CD4-positive, alpha-beta T cell treated with Interleukin-2 at 100 ng/mL for 4 hours (primary cell): Measurements from ENCODE around the gene FAM227B.
"Not testable (repeated sequence)": the region's sequence is repeated elsewhere in the genome, so short reads cannot be mapped to it uniquely, and the experiment has no call there.

Experiments
- DNase-seq: peaks from one replicate; pipeline ENCODE4 v3.0.0-alpha.2; 2020; ENCODE audit warnings: low spot score

FAM227B gene, protein sequence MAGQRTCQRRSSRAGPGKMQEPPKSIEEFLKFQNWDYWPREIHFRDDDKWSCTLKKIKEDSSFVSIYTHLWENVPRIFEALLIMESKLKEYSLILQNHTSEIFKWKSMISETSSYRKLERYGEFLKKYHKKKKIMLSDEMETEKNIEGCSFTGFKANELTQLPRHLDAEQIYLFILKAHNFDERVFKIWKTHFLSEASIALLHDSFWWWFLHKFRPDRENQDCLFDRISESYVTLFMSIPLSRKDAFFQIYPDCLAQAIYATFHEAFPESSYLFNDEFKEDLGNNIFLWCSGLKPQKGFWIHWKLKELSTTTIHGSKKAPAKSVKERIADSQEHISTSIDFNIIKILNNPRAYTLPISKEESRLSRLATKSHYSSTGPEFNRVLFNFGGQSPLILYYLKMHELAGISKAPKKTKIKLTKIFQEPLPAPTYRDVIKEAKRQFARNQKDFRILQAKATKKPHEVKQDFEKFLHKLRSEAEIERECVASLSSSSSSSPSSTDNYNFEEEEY

DNA sequence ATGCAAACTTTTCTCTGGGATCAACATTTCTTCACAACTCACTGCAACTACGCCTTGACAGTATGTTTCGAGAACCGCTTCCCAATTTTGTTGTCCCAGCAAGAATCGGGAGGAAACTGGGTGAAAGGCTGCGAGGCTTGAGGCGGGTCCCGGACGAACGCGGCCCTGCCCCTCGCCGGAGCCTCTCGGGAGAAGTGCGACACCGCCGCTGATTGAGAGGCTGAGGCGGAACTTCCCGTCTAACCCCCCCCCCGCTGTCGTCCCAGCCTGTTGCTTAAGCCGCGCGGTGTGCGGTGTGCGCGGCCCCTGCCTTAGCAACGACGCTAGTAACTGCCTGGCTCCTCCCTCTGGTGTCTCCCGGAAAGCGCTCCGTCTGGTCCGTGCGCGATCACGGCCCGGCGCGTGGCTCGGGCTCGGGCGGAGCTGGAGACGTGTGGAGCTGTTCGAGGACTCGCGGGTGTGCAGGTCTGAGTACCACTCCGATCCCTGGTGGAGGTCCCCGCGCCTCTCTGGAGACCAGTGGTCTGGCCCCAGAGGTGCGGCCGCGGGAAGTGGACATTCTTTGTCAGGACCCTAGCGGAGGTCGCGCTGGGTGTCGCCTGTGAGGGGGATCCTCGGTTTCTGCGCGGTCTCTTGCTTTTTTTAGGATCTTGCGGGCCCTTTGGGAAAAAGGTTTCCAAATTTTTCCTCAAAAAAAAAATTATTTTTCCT lies at the start of gene FAM227B, which contains the start of gene DTWD1:
TSS of gene FAM227B (minus strand) at position 161 of the 711 bp plus-strand sequence. CDS start 5,647 bp downstream, outside the sequence.
TSS of gene DTWD1 (plus strand) at position 391 of the 711 bp plus-strand sequence. CDS start 4,120 bp downstream, outside the sequence.
- peak; percentile 95 for DNase-seq

DNA sequence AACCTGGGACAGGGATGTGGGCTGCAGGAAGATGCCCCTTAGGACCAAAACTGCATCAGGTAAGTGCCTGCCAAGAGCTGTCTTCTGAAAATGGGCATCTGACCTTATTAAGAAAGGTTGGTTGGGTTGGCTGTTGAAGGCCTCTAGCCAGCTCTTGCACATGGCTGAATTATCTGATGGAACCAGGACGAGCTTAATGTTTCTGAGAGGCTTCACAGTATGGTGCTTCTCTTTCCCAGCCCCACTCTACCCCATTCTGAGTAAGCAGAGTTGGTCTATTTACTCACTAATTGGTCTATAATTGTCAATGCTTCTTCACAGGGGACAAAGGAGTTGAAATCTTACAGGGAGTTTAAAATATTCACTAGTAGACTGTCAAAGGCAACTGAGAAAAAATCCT lies 48.7 kb upstream of the FAM227B start:
- no peak for DNase-seq

DNA sequence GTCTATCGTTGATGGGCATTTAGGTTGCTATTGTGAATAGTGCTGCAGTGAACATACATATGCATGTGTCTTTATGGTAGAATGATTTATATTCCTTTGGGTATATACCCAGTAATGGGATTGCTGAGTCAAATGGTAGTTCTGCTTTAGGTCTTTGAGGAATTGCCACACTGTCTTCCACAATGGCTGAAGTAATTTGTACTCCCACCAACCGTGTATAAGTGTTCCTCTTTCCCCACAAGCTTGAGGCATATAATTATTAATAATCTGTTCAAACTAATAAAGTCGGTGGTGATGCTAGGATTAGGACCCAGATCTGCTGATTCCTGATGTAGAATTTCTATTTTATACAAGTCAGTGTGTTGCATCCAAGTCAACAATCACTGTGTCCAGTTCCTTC lies 45.9 kb upstream of the FAM227B start:
- not testable (repeated sequence) for DNase-seq

DNA sequence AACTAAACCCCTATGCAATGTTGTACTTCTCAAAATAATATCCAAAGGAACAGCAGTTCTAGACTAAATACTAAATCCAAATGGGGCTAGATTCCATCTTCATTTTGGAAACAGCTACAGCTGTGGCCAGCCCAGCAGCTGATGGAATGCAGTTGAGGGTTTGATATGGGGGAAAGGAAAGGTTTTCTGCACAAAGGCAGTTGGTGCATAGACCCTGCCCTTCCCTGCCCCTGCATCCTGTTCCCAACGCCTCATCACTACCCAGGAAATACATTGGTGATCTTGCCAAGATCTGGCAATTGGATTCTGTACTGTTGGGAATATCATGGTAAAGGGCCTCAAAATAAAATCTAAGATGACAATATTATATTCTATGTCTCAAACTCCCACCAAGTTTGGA lies 44.1 kb upstream of the FAM227B start:
- no peak for DNase-seq

DNA sequence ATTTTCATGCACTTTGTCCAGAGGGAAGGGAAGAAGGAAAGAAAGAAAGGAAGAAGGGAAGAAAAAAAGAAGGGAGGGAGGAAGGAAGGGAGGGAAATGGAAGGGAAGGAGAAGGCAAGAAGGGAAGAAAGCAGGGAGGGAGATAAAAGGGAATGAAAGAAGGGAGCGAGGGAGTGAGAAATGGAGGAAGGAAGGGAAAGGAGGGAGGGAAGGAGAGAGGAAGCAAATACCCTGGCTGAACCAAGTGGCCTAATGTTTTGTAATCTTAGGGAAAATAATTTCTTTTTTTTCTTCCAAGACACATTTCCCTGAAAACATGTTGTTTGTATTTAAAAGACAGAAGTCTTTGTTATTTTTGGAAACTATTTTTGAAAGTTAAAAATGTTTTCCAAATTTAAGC lies 36.1 kb upstream of the FAM227B start:
- no peak for DNase-seq

DNA sequence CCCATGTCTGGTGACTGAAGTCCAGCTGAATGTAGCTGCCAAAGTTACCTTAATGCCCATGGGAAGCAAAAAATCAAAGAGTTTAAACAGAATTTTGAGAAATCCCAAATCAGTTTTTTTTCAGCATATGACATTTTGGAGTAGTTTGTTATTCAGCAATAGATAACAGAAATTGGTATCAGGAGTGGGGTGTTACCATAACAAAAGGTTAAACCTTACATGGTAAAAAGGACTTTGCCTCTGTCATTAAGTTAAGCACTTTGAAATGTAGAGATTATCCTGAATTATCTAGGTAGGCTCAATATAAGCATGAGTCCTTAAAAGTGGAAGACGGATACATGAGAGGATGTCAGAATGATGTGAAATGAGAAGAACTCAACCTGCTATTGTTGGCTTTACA lies 32.3 kb upstream of the FAM227B start:
- no peak for DNase-seq

DNA sequence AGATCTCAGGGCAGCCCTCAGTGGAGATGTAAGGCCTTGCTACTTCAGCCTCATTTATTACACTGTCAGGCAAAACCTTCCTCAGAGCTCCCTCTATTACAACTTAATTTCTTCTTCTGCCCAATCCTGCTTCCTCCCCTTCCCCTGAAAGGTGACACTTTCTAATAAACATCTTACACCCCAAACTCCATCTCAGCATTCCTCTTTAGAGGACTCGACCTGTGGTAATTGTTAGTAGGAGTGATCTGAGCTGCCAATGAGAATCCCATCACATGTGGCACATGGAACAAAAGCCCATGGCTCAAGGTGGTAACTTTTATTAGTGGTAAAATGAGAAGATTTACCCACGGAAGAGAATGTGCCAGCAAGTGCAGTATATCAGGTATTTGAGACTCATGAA lies 30.1 kb upstream of the FAM227B start:
- no peak for DNase-seq

DNA sequence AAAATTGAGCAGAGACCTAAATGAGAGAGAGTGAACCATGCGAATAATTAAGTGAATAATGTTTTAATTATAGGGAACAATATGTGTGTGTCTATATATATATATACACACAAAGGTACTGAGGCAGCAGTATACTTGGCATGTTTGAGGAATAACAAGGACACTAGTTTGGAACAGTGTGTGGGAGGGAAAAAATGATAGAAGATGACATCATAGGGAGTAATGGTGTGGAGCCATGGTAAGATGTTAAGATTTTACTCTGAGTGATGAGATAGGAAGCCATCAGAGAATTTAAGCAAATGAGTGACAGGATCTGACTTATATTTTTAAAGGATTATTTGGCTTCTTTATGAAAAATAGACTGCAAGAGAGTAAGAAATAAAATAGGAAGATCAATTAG lies 29.4 kb upstream of the FAM227B start:
- DNase-seq: no peak

DNA sequence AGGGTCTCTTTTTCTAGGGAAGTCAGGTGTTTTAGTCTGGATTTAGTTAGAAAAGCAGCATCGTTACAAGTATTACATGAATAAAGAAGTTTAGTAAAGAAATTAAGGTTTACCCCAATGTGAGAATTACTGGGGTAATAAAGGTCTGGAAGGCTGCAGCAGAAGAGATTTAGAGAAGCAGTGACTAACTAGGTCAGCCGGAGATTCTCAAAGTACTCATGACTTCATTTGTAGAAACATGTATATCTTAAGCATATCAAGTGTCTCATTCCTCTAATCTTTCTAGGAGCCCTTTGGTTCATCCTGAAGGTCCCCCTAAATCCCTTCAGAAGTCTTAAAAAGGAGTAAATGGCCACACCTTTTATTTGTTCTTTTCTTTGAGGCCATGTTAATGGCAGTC lies 26.3 kb upstream of the FAM227B start:
- DNase-seq: no peak

DNA sequence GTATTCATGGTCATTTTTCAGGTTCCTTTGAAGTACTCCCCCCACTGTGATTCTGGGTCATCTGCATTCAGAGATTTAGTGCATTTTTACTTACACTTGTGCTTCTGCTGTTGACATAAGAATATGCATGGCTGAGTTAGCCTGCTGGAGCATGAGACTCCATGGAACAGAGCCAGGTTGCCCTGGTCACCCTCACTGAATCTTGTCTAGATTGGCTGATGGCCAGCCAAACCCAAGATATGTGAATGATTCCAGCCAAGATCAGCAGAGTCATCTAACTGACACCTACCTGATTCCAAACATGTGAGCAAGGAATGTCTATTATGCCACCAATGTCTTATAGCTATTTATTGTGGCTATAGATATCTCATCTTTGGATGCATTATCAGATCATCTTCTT lies 25.3 kb upstream of the FAM227B start:
- DNase-seq: no peak

DNA sequence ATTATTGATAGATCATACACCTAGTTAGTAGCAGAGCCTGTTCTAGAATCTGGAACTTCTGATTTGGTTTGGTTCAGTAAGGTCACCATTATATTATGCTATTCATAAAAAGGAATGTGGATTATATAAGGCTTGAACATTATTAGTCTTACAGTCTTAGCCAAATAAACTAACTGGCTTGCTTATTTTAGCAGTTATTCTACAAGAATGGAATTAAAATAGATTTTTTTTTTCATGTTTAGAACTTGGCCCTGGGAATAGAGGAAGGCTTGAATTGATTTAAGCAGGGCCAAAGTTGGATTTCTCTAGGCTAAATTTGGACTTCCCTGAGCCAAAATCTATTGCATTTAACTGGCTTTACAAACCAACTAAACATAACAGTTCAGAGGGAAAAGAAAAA lies 24.7 kb upstream of the FAM227B start:
- no peak for DNase-seq

DNA sequence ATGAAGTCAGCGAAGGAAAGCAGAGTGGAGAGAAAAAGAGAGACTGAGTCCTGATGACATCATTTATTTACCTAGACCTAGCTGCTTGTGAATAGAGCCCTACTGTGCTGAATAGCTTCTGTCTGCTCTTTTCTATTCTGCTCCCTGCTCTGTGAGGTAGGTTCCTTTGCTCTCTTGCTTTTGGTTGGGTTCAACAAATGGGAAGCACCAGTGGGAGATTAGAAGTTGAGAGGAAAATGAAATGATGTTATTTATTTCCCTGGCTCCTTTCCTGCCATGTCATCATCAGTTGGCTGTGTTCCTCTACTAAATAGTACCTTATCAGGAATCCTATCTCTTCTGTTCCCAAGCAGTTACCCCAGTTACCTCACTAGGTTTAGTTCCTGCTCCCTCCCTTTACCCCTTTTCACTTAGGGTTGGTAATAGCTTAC lies 23.8 kb upstream of the FAM227B start:
- no peak for DNase-seq

DNA sequence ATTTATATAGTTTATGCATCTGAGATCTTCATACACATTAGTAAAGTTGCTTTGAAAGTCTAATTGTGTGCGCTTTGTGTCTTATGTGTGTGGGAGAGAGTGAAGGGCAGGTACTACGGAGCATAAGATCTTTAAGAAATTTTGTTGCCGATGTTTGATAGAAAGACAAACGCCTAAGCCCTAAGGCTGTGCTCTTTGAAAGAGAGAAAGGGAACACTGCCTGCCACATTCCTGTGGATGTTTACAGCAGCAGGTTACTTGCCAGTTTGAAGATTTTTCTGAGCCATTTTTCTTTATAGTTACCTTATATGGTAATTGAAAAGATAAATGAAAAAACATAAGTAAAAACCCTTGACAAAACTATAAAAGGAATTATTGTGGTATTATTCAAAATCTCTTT lies 17.2 kb upstream of the FAM227B start:
- no peak for DNase-seq

DNA sequence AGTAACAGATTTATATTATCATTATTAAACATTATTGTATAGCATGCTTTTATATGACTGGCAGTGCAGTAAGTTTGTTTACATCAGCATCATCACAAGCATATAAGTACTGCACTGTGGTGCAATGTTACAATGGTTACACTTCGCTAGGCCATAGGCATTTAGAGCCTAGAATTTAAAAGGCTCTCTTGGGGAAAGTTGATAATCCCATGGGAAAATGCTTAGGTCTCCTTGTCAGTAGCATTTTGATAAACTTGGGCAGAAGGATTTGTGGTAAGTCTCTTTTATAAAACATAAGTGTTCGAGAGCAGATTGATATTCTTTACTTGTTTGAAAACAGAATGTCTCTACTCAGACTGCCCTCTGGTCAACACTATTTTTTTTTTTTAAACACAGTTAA lies 7.8 kb upstream of the FAM227B start:
- DNase-seq: no peak

DNA sequence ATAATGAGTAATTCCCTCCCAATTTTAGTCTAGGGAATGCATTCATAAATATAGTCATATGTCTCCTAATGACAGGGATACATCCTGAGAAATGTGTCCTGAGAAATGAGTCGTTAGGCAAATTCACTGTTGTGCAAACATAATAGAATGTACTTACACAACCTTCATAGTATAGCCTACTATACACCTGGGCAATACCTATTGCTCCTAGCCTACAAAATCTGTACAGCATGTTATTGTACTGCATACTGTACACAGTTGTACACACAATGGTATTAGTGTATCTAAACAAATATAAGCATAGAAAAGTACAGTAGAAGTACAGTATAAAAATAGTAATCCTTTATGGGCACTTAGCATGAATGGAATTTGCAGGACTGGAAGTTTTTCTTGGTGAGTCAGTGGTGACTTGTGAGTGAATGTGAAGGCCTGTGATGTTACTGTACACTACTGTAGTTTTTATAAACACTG lies 6.8 kb upstream of the FAM227B start:
- no peak for DNase-seq

DNA sequence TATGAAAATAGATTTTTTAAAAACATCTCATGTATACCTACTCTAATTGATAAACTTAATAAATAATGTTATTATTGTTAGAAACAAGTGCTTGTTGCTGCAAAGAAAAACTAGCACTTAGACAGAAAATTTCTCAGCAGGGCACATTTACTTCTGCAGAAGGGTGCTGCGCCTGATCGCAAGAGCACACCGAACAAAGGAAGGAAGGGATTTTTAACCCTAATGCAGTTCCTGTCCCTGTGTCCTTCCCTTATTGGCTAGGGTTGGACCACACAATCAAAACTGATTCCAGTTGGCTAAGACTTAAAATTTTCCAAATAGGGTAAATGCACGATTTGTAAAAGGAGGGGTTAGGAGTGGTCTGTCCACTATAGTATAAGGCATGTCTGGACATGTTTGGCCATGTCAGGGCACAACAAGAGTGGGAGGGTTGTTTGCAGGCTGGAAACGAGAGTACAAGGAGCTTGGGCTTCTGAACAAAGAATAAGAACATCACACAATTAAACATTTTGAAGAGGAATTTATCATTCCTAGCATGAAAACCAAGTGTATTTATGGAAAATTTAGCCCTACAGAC lies 4.9 kb upstream of the FAM227B start:
- no peak for DNase-seq

DNA sequence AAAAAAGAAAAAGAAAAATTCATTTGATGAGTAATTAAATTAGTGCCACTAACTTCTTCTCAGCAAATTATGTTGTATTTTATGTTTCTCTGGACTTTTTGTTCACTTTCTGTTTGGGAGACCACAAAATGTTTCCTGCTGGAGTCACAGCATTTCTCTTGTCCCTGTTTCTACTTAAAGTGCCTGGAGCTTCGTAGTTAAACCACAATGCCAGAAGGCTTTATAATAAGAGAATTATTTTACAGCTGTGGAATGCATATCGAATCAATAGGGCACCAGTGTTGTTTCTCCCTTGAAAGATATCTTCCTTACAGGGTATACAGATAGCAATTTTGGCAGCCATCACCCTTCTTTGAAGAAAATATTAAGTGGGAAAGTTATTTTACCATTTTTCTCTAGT lies 3.4 kb upstream of the FAM227B start:
- no peak for DNase-seq

DNA sequence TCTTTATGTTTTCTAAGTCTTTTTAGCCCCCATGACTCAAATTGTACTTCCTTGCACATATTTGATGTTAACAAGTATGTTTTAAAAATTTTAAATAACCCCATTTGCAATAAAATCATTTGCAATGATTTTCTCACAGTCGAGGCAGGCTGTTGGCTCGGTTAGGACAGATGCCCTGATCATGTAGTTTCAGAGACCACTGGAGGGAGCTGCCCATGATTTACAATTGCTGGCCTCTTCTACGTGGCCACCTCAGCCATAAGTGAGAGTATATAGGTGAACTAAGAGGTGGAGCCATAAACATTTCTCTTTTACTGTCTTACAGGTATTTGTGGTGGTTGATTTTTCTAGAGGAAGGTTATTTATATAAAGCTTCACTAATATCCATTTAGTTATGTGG lies 1.9 kb upstream of the FAM227B start:
- DNase-seq: no peak

DNA sequence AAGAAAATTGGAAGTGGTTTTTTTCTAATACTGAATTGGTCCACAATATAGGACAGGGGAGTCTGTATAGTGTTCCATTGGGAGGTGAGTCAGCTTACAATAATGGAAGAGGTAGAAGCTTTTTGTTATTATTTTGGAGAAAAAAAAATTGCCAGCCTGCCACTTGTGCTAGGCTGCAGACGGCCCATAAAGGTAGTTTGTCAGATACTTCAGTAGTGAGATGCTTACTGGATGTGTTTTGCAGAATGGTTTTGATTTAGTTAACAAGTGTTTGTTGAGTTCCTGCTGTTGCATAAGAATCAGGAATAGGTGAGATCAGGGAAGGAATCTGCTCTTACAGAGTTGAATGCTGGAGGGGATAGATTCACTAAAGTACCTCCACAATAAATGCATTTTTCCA lies 1.3 kb upstream of the FAM227B start:
- DNase-seq: no peak

DNA sequence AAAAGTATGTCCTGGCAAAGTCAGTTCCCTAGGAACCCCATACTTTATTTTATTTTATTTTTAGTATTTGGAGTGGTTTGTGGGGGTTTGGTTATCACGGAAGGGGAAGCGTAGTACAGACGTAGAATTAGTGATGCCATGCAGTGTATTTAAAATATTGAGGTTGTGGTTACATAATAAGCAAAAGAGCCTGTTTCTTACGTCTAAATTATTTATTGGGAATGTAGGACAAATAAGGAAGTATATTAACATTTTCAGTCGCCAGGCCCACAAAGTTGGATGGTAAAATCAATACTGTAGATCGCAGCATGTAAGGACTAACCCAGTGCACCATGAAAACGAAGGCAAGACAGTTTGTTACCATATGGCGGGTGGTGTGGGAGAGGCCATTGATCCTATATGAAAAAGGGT lies 788 bp upstream of the FAM227B start:
- no peak for DNase-seq

DNA sequence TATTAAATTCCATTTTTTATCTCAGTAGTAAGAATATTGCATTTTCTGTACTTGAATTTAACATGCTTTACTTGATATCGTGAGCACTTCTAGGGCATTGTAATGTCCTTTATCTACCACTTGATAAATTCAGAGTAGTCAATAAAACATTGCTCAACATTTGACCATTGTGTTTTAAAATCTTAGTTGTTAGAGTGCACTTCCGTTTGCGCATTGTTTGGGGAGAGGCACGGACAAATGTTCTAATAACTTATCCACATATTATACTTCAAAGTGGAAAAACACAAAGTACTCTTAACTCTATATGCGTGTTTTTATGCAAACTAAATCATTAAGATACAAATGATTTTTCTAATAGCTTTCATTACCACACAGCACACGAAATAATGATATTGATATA lies 419 bp downstream of the FAM227B start:
- DNase-seq: peak; percentile 19

DNA sequence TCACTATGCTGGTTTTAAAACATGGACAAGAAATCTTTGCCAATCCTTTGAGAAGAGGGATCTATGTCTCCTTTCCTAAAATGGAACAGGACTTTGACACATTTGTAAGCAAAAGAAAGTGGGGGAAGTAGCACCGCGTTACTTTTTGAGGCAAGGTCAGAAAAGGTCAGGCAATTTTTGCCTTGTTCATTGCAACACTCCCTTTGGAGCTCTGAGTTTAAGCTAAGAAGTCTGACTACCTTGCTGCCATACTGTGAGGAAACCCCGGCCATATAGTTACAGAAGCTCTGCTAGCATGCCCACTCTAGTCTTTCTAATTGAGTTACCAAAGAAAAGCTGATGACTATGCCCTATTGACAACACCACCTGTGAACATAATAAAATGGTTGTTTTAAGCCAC lies 1.4 kb downstream of the FAM227B start:
- DNase-seq: no peak

DNA sequence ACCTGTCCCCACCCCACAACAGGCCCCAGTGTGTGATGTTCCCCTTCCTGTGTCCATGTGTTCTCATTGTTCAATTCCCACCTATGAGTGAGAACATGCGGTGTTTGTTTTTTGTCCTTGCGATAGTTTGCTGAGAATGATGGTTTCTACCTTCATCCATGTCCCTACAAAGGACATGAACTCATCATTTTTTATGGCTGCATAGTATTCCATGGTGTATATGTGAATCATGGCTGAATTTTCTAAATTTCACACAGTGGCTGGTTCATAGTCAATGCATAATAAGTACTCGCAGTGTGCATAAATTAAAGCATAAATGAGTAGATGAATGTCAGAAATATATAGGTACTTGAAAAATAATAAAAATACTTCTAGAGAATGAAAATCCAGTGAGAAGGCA lies 8.4 kb downstream of the FAM227B start:
- DNase-seq: not testable (repeated sequence)
